ENCODE measurements around the gene SLC17A2.

- TF ChIP-seq CTCF (IDR thresholded peaks at IDR 0.05) (no peak), POLR2A (IDR thresholded peaks at IDR 0.05) (no peak)
These were observed 4.6 kb downstream of the SLC17A2 start for GRCh38 chr6:25925876-25926275.
